T1000 (cell line): ENCODE measurements around the gene NAA20.

ENCODE experiments used
- DNase-seq: peaks from one replicate; lab custom pipeline; 2025; ENCODE audit warnings: mixed read lengths; lab: John Stamatoyannopoulos, UW

The NAA20 gene, protein sequence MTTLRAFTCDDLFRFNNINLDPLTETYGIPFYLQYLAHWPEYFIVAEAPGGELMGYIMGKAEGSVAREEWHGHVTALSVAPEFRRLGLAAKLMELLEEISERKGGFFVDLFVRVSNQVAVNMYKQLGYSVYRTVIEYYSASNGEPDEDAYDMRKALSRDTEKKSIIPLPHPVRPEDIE

DNA sequence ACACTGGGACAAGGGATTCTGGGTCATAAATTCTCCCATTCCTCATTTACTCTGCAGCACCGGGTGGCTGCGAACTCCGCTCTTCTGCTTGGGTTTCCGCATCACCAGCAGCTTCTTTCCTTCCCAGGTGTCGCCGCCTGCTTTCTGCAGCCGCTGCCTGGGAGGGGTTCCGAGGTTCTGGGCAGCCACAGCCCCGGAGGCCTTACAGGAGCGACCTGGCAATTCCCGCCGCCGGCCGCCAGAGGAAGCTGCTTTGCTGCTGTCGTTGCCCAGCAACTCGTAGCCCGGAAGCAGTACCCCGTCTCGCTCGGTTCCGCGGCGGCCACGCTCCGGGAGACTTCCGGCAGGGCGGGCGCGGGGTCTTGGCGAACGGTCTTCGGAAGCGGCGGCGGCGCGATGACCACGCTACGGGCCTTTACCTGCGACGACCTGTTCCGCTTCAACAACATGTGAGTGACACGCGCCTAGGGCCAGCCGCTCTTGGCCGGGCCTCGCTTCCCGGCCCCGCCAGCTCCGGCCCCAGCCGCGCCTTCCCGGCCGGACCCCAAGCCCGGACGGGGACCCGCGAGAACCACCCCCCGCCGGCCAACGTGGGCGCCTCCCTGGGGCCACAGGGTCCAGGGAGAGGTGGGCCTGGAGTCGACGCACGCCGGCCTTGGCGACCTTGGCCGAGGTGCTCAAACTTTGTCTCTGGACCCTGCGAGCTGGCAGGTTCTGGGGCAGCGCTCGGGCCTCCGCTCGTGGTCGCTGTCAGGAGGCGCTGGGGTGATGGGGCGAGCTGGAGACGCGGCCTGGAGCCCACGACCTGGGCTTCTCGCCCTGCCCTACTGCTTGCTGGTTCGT is at the start of gene NAA20:
TSS of gene NAA20 (plus strand) at position 362 of the 843 bp plus-strand sequence. CDS start at position 397, 35 bp downstream.
- peak; percentile 87 for DNase-seq

DNA sequence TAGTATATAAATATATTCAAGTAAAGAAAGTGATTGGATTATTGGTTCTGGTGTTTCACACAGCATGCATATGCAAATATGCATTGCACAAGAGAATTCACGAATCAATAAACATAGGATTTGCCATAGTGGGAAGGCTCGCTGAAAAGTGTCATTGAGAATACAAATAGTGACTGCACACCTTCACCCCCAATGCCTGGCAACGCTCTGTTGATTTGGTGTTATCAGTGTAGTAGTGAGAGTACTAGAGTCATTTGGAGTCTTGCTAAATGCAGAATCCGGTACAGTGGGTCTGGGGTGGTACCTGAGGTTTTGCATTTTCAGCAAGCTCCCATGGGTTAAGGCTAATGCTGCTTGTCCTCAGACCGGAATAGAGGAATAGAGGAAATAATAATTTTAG is 49.7 kb upstream of the NAA20 start:
- no peak for DNase-seq

DNA sequence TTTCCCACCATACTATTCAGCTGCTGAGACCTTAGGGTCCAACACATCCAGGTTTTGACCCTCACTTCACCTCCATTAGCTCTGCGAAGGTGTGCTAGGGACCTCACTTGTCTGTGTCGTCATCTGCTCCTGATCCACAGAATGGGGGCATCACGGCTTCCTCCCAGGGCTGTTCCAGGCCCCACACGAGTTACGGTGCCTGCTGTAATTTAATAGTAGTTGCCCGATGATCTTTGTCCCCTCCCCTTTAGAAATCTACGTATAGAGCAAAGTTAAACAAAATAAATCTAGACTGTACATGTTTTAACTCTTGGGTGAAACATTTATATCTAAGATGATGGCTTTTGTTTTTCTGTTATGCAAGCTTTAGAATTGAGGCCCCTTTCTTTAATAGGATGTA is 49.1 kb upstream of the NAA20 start:
- no peak for DNase-seq

DNA sequence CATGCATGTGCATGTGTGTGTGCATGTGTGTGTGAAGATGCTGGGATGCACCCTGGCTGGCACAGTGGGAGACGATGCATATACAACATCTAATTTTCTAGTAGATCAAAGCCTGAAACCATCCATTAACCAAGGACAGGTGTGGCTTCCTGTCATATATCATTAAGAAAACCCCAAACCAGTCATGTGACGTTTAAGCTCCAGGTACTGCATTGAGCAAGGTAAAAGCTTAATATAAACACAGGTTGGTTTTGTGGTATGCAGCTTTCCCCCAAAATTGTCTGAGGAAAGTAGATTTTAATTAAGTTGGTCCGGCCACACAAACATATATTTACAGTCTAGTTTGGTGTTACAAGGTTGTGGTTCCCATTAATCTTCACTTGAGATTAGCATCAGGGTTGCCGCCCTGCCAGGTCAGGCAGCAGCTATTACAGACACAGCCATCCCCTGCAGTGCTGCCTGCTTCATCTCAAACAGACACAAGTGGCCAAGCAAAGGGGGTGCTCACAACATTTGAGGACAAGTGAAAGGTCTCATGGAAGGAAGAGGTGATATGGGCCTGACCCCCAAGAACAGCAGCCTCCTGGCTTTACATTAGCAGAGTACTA is 48.6 kb upstream of the NAA20 start:
- DNase-seq = no peak

DNA sequence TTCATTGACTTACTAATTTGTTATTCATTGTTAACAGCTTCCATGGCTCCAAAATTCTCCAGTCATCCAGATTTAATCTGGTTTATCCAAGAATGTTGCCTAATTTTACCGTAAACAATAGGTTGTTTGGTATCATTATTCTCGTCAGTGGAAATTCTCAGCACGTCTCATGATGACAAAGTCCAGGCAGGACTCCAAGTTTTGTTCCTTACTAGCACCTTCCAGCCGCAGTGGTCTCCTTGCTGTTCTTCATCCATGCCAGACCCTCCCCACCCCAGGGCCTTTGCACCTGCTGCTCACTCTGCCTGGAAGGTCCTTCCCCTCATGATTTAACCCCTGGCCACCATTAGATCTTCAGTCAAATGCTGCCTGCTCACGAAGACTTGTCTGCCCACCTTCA is 48.1 kb upstream of the NAA20 start:
- DNase-seq = no peak

DNA sequence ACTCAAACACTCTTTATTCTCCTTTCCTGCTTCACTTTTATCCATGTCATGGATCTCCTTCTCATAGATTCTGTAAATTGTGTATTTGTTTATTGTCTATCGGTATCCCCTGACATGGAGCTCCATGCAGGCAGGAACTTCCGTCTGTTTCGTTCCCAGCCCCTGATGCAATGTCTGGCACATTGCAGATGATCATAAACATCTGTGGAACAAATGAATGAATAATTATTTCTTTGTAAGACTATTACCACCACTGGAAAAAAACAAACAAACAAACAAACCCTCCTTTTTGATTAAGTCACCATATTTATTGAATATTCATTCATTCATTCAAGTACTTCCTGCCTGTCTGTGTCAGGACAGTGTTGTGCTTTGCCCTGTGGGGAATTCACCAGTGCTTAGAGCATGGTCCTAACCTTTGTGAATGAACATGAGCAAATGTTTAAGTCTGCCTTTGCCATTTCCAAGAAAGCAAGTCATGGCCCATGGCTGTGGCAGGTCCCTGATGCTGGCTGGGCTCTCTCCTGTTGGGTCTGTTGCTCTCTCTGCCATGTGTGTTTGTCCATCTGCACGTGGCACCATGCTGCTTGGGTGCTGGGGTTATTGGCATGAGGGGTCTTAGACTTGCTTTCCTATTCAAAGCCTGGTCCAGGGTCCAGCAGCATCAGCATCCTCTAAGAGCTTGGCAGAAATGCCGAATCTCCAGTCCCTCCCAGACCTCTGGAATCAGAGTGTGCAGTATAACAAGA is 47.5 kb upstream of the NAA20 start:
- DNase-seq = no peak

DNA sequence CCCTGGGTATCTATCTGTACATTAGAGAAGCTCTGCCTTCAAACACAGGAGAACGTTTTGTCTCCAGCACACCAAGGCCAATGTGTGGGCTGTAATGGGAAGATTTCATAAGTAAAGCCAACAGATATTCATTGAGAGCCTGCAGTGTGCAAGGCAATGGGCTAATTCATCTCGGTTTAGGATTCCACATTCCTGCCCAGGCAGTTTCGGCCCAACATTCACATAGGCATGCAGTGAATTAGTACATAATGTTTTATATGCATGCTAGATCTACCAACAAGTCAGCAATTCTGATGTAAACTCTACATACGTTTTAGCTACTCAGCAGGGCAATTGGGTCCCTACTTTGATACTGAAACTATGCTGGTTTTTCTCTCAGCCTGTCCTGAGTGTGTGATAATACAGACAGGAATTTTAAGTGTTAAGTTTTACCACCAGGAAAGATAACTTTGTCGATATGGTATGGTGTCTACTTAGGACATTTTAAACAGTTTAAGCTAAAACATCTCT is 46.9 kb upstream of the NAA20 start:
- no peak for DNase-seq

DNA sequence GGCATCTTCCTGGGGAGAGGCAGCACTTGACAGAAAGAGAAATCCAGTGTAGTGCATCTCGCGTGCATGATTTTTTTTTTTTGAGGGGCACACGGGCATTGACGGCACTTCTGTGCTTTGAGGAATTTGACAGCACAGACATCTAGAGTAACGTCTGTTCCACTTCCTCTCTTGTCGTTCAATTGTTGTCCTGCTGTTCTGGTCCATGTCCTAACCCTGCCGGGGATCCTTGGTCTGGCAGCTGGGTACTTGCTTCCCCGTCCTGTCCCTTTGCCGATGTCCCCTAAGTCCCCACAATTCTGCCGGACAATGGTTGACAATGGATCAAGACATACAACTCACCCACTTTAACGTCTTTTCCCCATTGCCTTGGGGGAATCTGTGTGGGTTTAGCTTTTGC is 46.0 kb upstream of the NAA20 start:
- no peak for DNase-seq

DNA sequence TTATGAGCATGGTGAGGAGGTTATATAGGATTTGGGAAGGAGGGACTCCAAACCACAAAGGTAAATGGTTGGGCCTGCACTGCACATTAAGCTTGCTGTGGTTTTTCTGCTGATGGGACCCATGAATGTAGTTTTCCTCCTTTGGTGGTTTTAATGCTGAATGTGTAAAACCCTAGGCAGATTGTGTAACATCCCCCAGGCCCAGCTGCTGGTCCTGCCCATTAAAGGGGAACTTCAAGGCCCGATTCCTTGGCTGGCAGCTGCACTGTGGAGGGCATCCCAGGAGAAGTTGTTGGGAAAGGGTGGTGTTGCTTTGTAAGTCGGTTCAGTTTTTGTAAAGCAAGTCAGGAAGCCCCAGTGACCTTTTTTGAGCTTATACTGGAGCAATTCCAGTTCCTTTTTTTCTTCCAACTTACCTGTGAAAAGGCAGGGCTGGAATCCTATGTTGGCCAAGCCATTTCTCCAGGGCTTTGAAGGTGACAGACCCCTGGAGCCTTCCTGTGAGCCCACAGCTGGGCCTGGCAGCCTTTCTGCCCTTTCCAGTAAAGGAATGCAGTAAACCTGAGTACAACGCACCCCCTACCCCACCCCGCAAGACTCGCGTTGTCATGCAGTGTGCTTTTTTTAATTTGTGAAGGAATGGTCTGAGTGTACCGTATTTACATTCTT is 43.1 kb upstream of the NAA20 start:
- DNase-seq = peak; percentile 25

DNA sequence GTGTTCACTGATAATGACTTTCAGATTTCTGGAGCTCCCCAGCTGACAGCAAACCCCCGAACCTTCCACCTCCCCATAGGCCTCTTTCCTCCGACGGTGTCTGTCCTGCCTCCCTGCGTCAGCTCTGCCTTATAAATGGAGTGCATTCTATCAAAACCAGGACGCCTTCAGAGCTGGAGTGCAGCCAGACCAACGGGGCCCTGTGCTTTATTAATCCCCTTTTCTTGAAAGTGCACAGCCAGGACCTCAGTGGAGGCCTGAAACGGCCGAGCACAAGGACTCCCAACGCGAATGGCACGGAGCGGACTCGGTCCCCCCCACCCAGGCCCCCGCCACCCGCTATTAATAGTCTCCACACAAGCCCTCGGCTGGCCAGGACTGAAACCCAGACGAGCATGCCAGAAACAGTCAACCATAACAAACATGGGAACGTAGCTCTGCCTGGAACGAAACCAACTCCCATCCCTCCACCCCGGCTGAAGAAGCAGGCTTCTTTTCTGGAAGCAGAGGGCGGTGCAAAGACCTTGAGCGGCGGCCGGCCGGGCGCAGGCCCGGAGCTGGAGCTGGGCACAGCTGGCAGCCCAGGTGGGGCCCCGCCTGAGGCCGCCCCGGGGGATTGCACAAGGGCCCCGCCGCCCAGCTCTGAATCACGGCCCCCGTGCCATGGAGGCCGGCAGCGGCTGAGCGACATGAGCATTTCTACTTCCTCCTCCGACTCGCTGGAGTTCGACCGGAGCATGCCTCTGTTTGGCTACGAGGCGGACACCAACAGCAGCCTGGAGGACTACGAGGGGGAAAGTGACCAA is 42.3 kb upstream of the NAA20 start:
- DNase-seq = peak; percentile 77

DNA sequence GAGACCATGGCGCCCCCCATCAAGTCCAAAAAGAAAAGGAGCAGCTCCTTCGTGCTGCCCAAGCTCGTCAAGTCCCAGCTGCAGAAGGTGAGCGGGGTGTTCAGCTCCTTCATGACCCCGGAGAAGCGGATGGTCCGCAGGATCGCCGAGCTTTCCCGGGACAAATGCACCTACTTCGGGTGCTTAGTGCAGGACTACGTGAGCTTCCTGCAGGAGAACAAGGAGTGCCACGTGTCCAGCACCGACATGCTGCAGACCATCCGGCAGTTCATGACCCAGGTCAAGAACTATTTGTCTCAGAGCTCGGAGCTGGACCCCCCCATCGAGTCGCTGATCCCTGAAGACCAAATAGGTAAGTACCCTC is 41.7 kb upstream of the NAA20 start:
- no peak for DNase-seq

DNA sequence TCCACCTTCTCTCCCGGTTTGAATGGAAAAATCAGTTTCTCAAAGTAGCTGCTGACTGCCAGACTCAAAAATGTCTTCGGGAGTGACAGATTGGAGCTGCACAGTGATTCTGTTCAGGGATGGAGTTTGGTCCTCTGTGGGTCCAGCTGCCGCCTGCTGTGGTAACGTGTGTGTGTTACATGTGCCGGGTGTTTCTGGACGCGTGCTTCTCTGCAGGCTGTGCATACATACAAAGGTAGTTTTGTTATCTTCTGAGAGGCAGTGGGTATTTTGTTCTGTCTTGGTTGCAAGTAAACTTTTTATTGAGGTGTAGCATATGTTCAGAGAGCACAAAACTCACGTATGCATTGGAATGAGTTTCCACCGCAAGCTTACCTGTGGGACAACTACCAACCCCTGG is 41.3 kb upstream of the NAA20 start:
- no peak for DNase-seq

DNA sequence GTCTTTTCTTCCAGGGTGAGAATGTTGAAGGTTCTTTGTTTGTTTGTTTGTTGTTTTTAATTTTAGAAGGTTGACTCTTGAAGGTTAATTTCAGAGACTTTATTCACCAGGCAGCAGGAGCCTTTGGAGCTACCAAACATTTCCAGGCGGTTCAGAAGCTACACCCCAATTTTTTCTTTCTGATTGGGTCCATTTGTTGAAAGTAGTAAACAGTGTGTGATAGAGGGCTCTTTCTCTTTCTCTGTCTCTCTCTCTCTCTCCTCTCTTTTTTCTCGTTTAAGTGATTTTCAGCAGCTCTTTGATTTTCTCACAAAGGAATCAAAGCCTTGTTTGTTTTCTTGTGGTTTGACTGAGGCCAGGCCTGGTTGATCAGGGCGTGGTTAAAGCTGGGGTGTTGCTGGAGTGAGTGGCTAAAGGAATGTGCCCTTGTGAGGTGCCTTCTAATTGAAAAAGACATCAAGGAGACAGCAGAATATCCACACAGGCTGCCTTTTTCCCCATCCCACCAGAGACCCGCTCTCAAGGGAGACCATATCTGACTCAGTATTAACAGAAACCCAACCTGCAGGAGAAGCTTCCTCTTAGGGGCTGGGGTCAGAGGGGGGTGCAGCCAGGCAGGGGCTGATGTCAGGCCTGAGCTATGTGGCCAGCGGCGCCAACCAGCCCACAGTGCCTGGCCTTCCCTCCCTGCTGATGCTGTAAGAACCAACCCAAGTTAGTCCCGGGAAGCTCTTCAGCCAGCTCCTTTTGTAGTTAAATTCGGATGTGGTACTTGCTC is 40.4 kb upstream of the NAA20 start:
- peak; percentile 59 for DNase-seq

DNA sequence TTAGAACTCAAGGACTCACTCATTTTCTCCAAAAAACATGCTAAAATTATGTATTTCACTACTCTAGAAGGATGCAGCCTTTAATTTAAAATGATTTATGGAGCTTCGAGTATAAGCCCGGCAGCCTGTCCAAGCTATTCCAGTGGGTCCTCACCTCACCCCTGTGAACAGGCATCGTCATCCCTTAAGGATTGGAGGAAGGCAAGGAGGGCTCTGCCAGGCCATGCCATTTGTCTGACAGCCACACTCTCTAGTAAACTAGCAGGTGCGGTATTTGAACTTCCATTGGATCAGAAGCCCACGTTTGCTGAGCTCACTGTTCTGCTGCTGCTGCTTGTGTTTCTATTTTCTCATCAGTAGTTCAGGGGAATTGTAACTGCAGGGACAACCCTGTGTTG is 39.8 kb upstream of the NAA20 start:
- no peak for DNase-seq

DNA sequence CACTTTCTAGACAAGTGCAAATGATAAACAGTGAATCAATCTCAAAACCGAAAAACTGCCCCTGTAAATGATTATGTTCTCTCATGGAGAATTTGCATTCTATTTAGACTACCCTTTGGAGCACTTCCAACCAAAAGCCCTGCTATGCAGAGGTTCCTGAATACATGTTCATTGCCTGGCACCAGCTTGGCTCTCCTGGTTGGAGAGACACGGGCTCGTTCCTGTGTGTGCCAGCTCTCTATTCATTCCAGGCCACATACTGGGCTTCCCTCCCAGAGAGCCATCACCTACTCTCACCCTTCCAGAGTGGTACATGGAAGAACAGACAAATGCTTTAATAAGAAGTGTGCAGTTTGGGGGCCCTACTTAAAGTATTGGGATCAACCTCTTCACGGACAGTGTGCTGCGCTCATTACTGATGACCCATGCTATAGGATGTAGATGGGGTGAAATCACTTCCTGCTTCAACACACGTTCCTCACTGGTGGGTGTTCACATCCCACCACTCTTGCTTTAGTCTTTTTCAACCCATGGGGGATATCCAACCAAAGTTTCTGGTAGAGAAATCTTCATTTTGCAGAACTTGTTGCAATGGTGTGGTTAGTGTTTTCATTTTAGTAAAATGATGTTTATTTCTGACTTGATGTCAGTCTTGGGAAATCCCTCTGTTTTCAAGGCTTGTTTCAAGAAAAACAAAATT is 38.5 kb upstream of the NAA20 start:
- DNase-seq = no peak

DNA sequence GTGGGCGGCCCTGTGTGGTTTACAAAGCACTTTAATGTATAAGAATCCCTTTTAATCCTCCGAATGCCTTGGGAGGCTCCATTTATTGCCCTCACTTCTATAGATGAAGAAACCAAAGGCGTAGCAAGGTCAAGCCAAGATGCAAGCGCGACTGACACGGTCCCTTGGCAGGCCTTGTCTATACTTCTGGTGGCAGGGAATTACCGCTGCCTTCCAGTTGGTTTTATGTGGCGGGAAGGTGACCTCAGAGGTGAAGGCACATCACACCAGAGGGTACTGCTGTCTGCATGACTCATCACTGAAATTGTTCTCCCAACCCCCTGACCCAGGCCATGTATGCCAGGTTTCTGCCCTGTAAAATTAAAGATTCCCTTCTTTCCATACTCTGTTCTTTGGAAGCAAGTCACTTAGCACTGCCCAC is 36.1 kb upstream of the NAA20 start:
- no peak for DNase-seq

DNA sequence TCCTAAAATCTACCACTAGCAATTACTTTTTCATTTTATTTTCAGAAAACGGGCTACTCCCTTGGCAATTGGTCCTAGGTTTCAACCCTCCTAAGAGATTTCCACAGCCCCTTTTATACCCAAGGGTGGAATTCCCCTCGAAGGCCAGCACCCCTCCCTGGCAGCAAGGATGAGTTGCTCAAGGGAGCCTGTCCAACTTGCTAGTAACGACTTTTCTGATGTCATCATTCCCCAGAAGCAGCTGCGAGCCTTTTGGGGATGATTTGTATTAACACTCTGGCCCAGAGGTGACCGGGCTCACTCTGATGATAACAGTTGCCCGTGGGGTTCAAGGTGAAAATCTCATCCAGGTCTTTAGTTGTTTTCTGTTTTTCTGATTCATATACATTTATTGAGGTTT is 30.7 kb upstream of the NAA20 start:
- DNase-seq = no peak

DNA sequence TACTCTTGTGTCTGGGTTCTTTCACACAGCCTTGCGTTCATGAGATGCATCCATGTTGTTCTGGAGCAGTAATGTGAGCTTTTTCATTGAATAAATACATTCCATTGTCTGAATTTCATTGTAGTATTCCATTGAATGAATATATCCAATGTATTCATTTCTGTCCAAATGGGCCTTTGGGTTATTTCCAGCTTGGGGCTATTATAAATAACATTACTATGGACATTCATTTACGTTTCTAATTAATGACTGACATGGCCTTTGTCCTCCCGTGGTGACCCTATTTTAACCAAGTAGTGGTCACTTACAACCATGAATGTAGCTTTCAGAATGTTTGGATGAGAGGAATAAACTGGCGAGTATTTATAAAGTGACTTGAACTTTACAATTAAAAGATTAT is 30.1 kb upstream of the NAA20 start:
- no peak for DNase-seq

DNA sequence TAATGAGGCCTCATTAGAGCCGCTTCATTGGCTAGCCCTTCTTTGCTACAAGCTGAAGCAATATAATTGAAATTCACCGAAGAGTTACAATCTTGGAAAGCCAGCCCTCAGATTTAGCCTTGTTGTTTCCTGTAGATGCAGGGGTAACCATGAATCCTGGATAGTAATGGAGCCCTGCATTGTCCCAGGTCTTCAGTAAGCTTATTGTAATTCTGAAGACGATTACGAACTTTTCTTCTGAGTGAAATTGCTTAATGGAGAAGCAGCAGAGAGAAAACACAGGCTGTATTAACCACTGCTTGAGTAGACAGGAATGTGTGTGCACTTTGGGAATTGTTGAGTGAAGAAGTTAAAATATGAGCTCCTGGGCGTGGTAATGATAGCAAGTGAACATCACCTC is 26.3 kb upstream of the NAA20 start:
- no peak for DNase-seq

DNA sequence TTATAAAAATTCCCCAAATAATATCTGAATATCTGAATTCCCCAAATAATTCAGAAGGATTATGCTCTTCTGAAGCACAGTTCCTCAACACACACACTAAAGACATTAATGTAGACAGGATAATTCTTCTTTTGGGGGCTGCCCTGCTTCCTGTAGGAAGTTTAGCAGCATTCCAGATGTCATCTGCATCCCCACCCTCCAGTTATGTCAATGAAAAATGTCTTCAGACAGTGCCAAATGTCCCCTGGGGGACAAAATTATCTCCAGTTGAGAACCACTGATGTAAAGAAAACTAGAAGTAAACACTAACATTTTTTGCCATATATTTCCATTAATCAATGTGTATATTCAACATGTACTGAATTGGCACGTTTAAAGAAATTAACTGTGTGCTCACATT is 25.9 kb upstream of the NAA20 start:
- no peak for DNase-seq
